Osteoblast (primary cell): ENCODE data around the gene BMP2K. TPM values are rescaled to one million over a fixed set of nuclear protein-coding genes. Genes with fewer than 3 reads are reported as not detected.

ENCODE experiments used
- DNase-seq: peaks from one replicate; pipeline ENCODE4 v3.0.0; 2011; ENCODE audit warnings: low spot score, mixed read lengths; ENCODE audit not compliant: insufficient read length; ENCODE audit errors: missing footprints
- H2AFZ ChIP-seq: 2 replicates; pipeline ENCODE4 v1.6.0; 2011; ENCODE audit warnings: mild to moderate bottlenecking, low read length
- H3K27ac ChIP-seq: 2 replicates; pipeline ENCODE4 v1.5.1; 2011; ENCODE audit warnings: mild to moderate bottlenecking, low read depth, low read length, moderate library complexity
- H3K27me3 ChIP-seq: 2 replicates; pipeline ENCODE4 v1.6.0; 2012; ENCODE audit warnings: mild to moderate bottlenecking, control low read depth, inconsistent platforms, low read length, moderate library complexity; ENCODE audit not compliant: insufficient read depth
- H3K36me3 ChIP-seq: 2 replicates; pipeline ENCODE4 v1.5.1; 2011; ENCODE audit warnings: mild to moderate bottlenecking, low read length, control low read depth, moderate library complexity; ENCODE audit not compliant: insufficient read depth
- H3K4me1 ChIP-seq: 2 replicates; pipeline ENCODE4 v1.5.1; 2011; ENCODE audit warnings: mild to moderate bottlenecking, low read length, control low read depth, moderate library complexity; ENCODE audit not compliant: insufficient read depth
- H3K4me2 ChIP-seq: 2 replicates; pipeline ENCODE4 v1.6.0; 2011; ENCODE audit warnings: mild to moderate bottlenecking, low read length; ENCODE audit not compliant: insufficient read depth
- H3K4me3 ChIP-seq: fragments of 200-600 bp; sonication (generic); 3 replicates; pipeline ENCODE4 v1.5.1; 2012; ENCODE audit warnings: mild to moderate bottlenecking, low read length, inconsistent platforms; ENCODE audit not compliant: insufficient read depth
- H3K79me2 ChIP-seq: 2 replicates; pipeline ENCODE4 v1.6.0; 2012; ENCODE audit warnings: mild to moderate bottlenecking, low read length, control low read depth, inconsistent platforms; ENCODE audit not compliant: insufficient read depth
- H3K9me3 ChIP-seq: 2 replicates; pipeline ENCODE4 v1.5.1; 2011; ENCODE audit warnings: low read depth, low read length, control low read depth
- H4K20me1 ChIP-seq: 2 replicates; pipeline ENCODE4 v1.6.0; 2012; ENCODE audit warnings: mild to moderate bottlenecking, low read length, control low read depth; ENCODE audit not compliant: insufficient read depth
- CTCF ChIP-seq: IDR thresholded peaks from 2 replicates; pipeline ENCODE4 v1.5.1; 2011; ENCODE audit warnings: mild to moderate bottlenecking, low read depth, low read length, moderate library complexity; ENCODE audit errors: extremely low read depth
- total RNA-seq: library from RNA; depleted of rRNA; stranded (reverse); fragments of >200 nt; gene quantifications from 2 replicates; pipeline ENCODE4 v1.2.3, GENCODE V29; 2012

The BMP2K gene
- total RNA-seq: 61.2 and 81.0 TPM in 2 replicates

GRCh38 chr4:78776079-78776728 is at the start of gene BMP2K:
BMP2K (plus strand) TSS chr4:78776350; CDS start chr4:78776544, 194 bp downstream.
- Histone ChIP-seq H3K4me1 (peaks cover 24% of the 10 kb centered on the region), H3K27ac (peak within 1 kb of the TSS; percentile 98), H3K79me2 (peaks cover 50% of the 10 kb centered on the region), H3K4me2 (peak within 1 kb of the TSS; percentile 99), H3K9me3 (no peaks in the 10 kb centered on the region), H3K36me3 (no peaks in the 10 kb centered on the region), H3K4me3 (peak within 1 kb of the TSS; percentile 88), H2AFZ (peak within 1 kb of the TSS; percentile 91), H3K27me3 (no peaks in the 10 kb centered on the region), H4K20me1 (peaks cover 26% of the 10 kb centered on the region)
- TF ChIP-seq CTCF: no peak
- DNase-seq: peak; percentile 98

- Histone ChIP-seq H3K4me3 (no peak overlapping the region), H3K4me2 (no peak overlapping the region), H3K79me2 (no peaks in the 10 kb centered on the region), H3K9me3 (no peaks in the 10 kb centered on the region), H3K27ac (no peak overlapping the region), H3K36me3 (no peaks in the 10 kb centered on the region), H3K27me3 (no peaks in the 10 kb centered on the region), H2AFZ (no peak overlapping the region), H3K4me1 (no peaks in the 10 kb centered on the region), H4K20me1 (no peaks in the 10 kb centered on the region)
- TF ChIP-seq CTCF: no peak
- DNase-seq: no peak
Measured at GRCh38 chr4:78726546-78726945, 49.6 kb upstream of the BMP2K start.

GRCh38 chr4:78732332-78733104 is 43.6 kb upstream of the BMP2K start:
- TF ChIP-seq CTCF: no peak
- H3K4me1 ChIP-seq: no peaks in the 10 kb centered on the region
- no peak overlapping the region for H3K4me2 ChIP-seq
- H3K4me3 ChIP-seq: no peak overlapping the region
- H3K27ac ChIP-seq: no peak overlapping the region
- no peaks in the 10 kb centered on the region for H3K9me3 ChIP-seq
- H4K20me1 ChIP-seq: no peaks in the 10 kb centered on the region
- no peak for DNase-seq
- no peaks in the 10 kb centered on the region for H3K27me3 ChIP-seq
- no peaks in the 10 kb centered on the region for H3K36me3 ChIP-seq
- no peak overlapping the region for H2AFZ ChIP-seq
- H3K79me2 ChIP-seq: no peaks in the 10 kb centered on the region
